Upper lobe of left lung (tissue), 6 donors: ENCODE measurements around the gene GPN2. TPM values are rescaled to one million over a fixed set of nuclear protein-coding genes. Genes with fewer than 3 reads are reported as not detected.
"Not testable (repeated sequence)": the region's sequence is repeated elsewhere in the genome, so short reads cannot be mapped to it uniquely, and the experiment has no call there.

Experiments
- ATAC-seq, 2 donors: fragments of 200-7000 bp; cut with Tn5 transposase; one replicate each; pipeline ENCODE4 v1.9.1; 2022; ENCODE audit warnings: mild to moderate bottlenecking in 2 of 2, moderate library complexity in 2 of 2; ENCODE audit not compliant: low FRiP score in 2 of 2
- DNase-seq, 2 donors: peaks; one replicate each; pipeline ENCODE4 v3.0.0-alpha.2; 2019 to 2020
- H3K27ac ChIP-seq, 4 donors: fragments of 200-600 bp; sonication (generic); one replicate each; pipeline ENCODE4 v1.5.1; 2016 to 2019
- H3K27me3 ChIP-seq, 4 donors: fragments of 200-600 bp; sonication (generic); one replicate each; pipeline ENCODE4 v1.5.1; 2017 to 2019
- H3K36me3 ChIP-seq, 4 donors: fragments of 200-600 bp; sonication (generic); one replicate each; pipeline ENCODE4 v1.5.1; 2016 to 2019
- H3K4me1 ChIP-seq, 4 donors: fragments of 200-600 bp; sonication (generic); one replicate each; pipeline ENCODE4 v1.5.1; 2018 to 2019
- H3K4me3 ChIP-seq, 4 donors: fragments of 200-600 bp; sonication (generic); one replicate each; pipeline ENCODE4 v1.5.1; 2017 to 2019; ENCODE audit warnings: mild to moderate bottlenecking in 2 of 4, moderate library complexity in 1 of 4
- H3K9me3 ChIP-seq, 4 donors: fragments of 200-600 bp; sonication (generic); one replicate each; pipeline ENCODE4 v1.5.1; 2018 to 2019
- CTCF ChIP-seq, 6 experiments: fragments of 450-650 bp in 4 of 6; fragments of 200-600 bp in 2 of 6; sonication (generic) in 2 of 6; IDR thresholded peaks; one replicate each; pipeline ENCODE4 v1.5.1; 2016 to 2019; ENCODE audit warnings: antibody characterized with exemption in 6 of 6
- EP300 ChIP-seq, 4 donors: sonication (generic); formaldehyde crosslinking; IDR thresholded peaks; one replicate each; pipeline ENCODE4 v1.5.1; 2017; ENCODE audit warnings: antibody characterized with exemption in 4 of 4, control low read depth in 2 of 4
- POLR2A ChIP-seq, 4 donors: fragments of 450-650 bp; IDR thresholded peaks; one replicate each; pipeline ENCODE4 v1.5.1; 2016 to 2017; ENCODE audit warnings: antibody characterized with exemption in 4 of 4, mild to moderate bottlenecking in 2 of 4
- POLR2AphosphoS5 ChIP-seq, 2 donors: sonication (generic); formaldehyde crosslinking; IDR thresholded peaks; one replicate each; pipeline ENCODE4 v1.5.1; 2017; ENCODE audit warnings: antibody characterized with exemption in 2 of 2
- WGBS, 2 donors: methylation state at CpG; one replicate each; pipeline ENCODE4 v1.1.5; 2017 to 2018; 5-methylcytosine and 5-hydroxymethylcytosine counted together
- total RNA-seq, 6 donors: library from RNA; depleted of rRNA in 4 of 6; stranded (reverse); fragments of >200 nt in 4 of 6; gene quantifications; one replicate each; pipeline versions ENCODE4 v1.1.0 to v1.2.1, GENCODE V29; 2016 to 2021
- donor health status: DM: no; HTN: no; CAD: no; lungs with moderate emphysema.
- donor health status: DM: no; HTN: yes; CAD: no; lungs with severe emphysema.

Gene GPN2
- total RNA-seq, 6 donors from 2014 or later, result 10.1 to 29.6 (median 18.5) TPM

- H3K36me3 ChIP-seq, result peaks cover 2 to 75% (median 41%) of the 10 kb centered on the region in 4 donors
Observed at GRCh38 chr1:26844424-26845196, 45.5 kb downstream of the GPN2 start.

GRCh38 chr1:26839779-26840178, 50.3 kb downstream of the GPN2 start:
- TF ChIP-seq POLR2A (IDR thresholded peaks at IDR 0.05), result no peak
- TF ChIP-seq CTCF (IDR thresholded peaks at IDR 0.05), result no peak
- no peak for TF ChIP-seq POLR2AphosphoS5 (IDR thresholded peaks at IDR 0.05)
- TF ChIP-seq EP300 (IDR thresholded peaks at IDR 0.05), result no peak
- H3K27ac ChIP-seq, result no peak overlapping the region
- no peaks in the 10 kb centered on the region for H3K9me3 ChIP-seq
- DNase-seq (no peak), ATAC-seq (peak in 1 of 2 donors; percentile 34)
- no peaks in the 10 kb centered on the region for H3K27me3 ChIP-seq
- peaks cover 0 to 84% (median 47%) of the 10 kb centered on the region in 4 donors for H3K36me3 ChIP-seq
- H3K4me1 ChIP-seq, result peaks cover 0 to 3% (median 0%) of the 10 kb centered on the region in 4 donors
- 67 to 76% methylated on average over 2 to 6 of the region's 6 CpGs for WGBS, 2 donors
- no peak overlapping the region for H3K4me3 ChIP-seq

More at GRCh38 chr1:26844424-26845196, 45.5 kb downstream of the GPN2 start:
- H3K4me3 ChIP-seq, result no peak overlapping the region
- H3K27ac ChIP-seq, result no peak overlapping the region
- no peaks in the 10 kb centered on the region for H3K27me3 ChIP-seq
- WGBS, 2 donors, result 72 to 75% methylated on average over 13 of the region's 13 CpGs
- no peak for TF ChIP-seq POLR2A (IDR thresholded peaks at IDR 0.05)
- no peak for TF ChIP-seq EP300 (IDR thresholded peaks at IDR 0.05)
- TF ChIP-seq POLR2AphosphoS5 (IDR thresholded peaks at IDR 0.05), result no peak
- no peak for TF ChIP-seq CTCF (IDR thresholded peaks at IDR 0.05)
- H3K9me3 ChIP-seq, result no peaks in the 10 kb centered on the region
- peaks cover 0 to 9% (median 0%) of the 10 kb centered on the region in 4 donors for H3K4me1 ChIP-seq
- no peak for ATAC-seq
- DNase-seq, result peak in 1 of 2 donors; percentile 64

GRCh38 chr1:26839339-26839722, 50.8 kb downstream of the GPN2 start:
- Histone ChIP-seq H3K9me3 (no peaks in the 10 kb centered on the region), H3K36me3 (peaks cover 0 to 88% (median 50%) of the 10 kb centered on the region in 4 donors), H3K27ac (no peak overlapping the region), H3K4me1 (no peaks in the 10 kb centered on the region), H3K27me3 (no peaks in the 10 kb centered on the region), H3K4me3 (no peak overlapping the region)
- 91 to 95% methylated on average over 1 of the region's 1 CpG for WGBS, 2 donors
- ATAC-seq (no peak), DNase-seq (no peak)
- TF ChIP-seq CTCF (IDR thresholded peaks at IDR 0.05), result no peak
- no peak for TF ChIP-seq EP300 (IDR thresholded peaks at IDR 0.05)
- TF ChIP-seq POLR2A (IDR thresholded peaks at IDR 0.05), result no peak
- no peak for TF ChIP-seq POLR2AphosphoS5 (IDR thresholded peaks at IDR 0.05)

- Histone ChIP-seq H3K9me3 (no peaks in the 10 kb centered on the region), H3K36me3 (peaks cover 0 to 90% (median 56%) of the 10 kb centered on the region in 4 donors), H3K27me3 (no peaks in the 10 kb centered on the region), H3K27ac (peak overlapping the region in 1 of 4 donors; percentile 20), H3K4me3 (no peak overlapping the region), H3K4me1 (peaks cover 0 to 3% (median 0%) of the 10 kb centered on the region in 4 donors)
- no peak for DNase-seq
- 75 to 78% methylated on average over 6 to 8 of the region's 8 CpGs for WGBS, 2 donors
- no peak for ATAC-seq
- TF ChIP-seq POLR2AphosphoS5 (IDR thresholded peaks at IDR 0.05) (no peak), EP300 (IDR thresholded peaks at IDR 0.05) (no peak), CTCF (IDR thresholded peaks at IDR 0.05) (no peak), POLR2A (IDR thresholded peaks at IDR 0.05) (no peak)
Observed at GRCh38 chr1:26838474-26839338, 51.4 kb downstream of the GPN2 start.

GRCh38 chr1:26837665-26838064, 52.4 kb downstream of the GPN2 start:
- not testable (repeated sequence) for H3K4me3 ChIP-seq, H3K9me3 ChIP-seq, H3K27me3 ChIP-seq, DNase-seq, H3K4me1 ChIP-seq, ATAC-seq, H3K27ac ChIP-seq
- WGBS, 2 donors, result 91 to 94% methylated on average over 5 of the region's 5 CpGs
- H3K36me3 ChIP-seq, result peaks cover 0 to 90% (median 60%) of the 10 kb centered on the region in 4 donors
